Measurements from ENCODE around the gene LEMD1.

DNA sequence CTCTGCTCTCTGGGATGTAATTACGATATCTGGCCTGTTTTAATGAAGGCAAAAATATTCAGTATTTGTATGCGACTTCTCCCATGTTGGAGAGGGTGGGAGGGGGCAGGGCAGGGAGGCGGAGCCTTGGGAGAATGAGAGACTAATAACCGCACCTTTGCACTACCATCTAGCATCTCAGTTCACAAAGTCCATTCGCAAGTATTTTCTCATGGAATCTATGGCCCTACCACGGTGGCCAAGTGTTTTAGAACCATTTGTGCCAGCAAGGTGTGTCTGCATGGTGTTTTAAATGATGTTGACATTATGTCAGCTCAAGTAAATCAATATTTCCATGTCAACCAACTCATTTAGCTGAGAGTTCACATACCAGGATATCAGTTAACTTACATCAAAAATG, 48.3 kb upstream of the LEMD1 start:
- no peak for TF ChIP-seq POLR2AphosphoS5 (IDR thresholded peaks at IDR 0.05; ENCODE audit: low read depth)
- TF ChIP-seq CTCF (IDR thresholded peaks at IDR 0.05; ENCODE audit: insufficient read depth, low read length), result no peak
- no peak for TF ChIP-seq GABPA (IDR thresholded peaks at IDR 0.05; ENCODE audit: low read depth)
- TF ChIP-seq SPI1 (IDR thresholded peaks at IDR 0.05; ENCODE audit: borderline replicate concordance, low read depth), result no peak

All from HL-60 (cell line).